HG03103 (cell line): ENCODE data around the gene RBMS3.
"Not testable (repeated sequence)": the region's sequence is repeated elsewhere in the genome, so short reads cannot be mapped to it uniquely, and the experiment has no call there.

ENCODE experiments used
- ATAC-seq: cut with Tn5 transposase; IDR thresholded peaks from one replicate; pipeline ENCODE4 v1.9.1; 2021; ENCODE audit warnings: low read depth; ENCODE audit not compliant: unreplicated experiment

Gene RBMS3

DNA sequence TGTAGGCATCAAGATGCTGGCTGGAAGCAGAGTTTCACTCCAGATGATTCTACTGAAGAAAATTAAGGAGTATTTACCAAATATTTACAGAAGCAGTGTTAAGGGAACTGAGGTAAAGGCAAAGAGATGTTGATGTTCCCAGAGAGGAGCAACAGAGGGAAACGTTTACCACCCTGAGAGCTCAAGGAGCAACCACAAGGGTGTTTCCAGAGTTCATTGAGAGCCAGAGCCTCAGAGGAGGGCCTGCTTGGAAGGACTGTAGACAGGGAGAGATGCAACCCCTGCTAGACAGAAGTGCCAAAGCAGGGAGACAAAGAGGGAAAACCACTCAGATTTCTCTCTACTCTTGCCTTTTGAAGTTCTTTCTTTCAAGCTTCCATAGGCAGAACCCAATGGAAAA is 474.5 kb downstream of the RBMS3 start:
- no peak for ATAC-seq

- ATAC-seq: no peak
Observed at GRCh38 chr3:29757054-29757777, 476.3 kb downstream of the RBMS3 start.

DNA sequence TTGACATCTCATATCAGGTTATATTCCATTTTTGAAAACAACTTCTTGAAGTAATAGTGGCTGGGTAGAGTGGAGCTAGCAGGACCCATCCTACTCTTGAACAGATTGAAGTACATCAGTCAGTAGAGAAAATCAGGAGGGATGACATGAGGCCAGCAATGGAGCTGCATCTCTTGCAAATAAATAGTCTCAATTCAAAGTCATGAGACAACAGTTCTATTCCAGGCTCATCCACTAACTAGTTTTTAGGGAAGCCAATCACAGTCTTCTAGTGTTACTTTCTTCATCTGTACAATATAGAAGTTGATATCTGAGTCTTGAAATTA is 477.2 kb downstream of the RBMS3 start:
- ATAC-seq: no peak

GRCh38 chr3:29758434-29759322 is 477.8 kb downstream of the RBMS3 start:
- ATAC-seq: no peak

GRCh38 chr3:29759411-29760225 is 478.7 kb downstream of the RBMS3 start:
- ATAC-seq: no peak

DNA sequence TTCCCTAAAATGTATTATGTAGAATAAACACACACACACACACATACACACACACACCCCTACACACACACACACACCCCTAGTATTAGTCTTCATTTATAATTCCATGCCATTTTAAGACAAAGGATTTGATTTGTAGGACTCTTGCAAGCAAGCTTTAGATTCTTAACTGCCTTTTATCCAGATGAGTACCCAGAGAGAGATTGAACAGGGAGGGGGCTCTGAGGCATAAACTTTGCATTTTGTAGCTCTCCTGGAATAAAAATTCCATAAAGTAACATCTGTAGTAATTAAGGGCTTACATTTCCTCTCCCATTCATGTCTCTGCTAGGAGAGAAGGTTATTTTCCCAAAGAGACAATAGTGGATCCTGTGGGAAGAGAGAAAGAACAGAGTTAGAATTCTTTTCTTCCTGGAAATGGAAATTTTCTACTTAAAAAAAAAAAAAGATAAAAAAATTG is 479.4 kb downstream of the RBMS3 start:
- no peak for ATAC-seq

DNA sequence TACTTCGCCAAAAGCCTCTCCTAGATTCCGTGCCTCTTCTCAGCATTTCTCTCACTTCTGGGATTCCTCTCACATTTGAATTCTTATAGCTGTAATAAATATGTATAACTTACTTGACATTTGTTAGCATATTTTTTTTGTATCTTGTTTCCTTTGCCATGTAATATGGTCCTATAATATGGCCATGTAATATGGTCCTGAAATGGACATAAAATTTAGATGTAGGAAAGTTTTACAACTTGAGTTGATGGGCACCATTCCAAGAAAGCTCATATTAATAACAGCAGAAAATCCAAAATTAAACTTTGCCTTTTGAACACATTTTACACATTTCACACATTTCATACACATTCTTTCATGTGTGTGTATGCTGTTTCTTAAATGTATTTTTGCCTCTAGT is 480.6 kb downstream of the RBMS3 start:
- no peak for ATAC-seq

- ATAC-seq: no peak
Observed at GRCh38 chr3:29763115-29763514, 482.2 kb downstream of the RBMS3 start.

- no peak for ATAC-seq
Observed at GRCh38 chr3:29764041-29764440, 483.2 kb downstream of the RBMS3 start.

DNA sequence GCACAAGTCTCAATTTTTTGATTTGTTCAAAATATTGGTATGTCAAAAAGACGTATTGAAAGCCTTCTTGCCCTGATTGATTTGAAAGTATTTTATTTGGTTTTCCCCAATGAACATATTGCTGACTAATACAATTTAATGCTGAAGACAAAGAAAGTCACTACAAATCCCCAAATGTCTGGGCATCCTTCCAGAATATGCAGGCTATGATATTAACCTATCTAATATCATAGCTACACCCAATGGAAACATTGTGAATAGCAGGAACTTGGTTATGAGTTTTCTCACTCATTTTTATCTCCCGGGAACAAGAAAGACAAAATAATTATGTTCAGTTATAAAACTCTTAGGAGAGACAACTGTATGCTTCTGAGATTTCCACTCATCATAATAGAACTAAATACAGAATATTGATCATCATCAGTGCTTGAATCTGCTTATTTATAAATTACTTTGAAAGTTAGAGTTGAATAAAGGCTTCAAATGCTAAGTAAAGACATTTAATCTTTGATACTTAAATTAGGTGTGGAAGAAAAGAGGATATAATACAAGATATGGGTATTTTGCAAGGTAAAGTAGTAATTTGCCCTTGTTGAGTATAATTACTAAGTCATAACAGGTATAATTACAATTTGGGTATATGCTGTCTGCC is 483.9 kb downstream of the RBMS3 start:
- no peak for ATAC-seq

- no peak for ATAC-seq
Observed at GRCh38 chr3:29771602-29772001, 490.7 kb downstream of the RBMS3 start.

GRCh38 chr3:29772436-29772835 is 491.6 kb downstream of the RBMS3 start:
- no peak for ATAC-seq

DNA sequence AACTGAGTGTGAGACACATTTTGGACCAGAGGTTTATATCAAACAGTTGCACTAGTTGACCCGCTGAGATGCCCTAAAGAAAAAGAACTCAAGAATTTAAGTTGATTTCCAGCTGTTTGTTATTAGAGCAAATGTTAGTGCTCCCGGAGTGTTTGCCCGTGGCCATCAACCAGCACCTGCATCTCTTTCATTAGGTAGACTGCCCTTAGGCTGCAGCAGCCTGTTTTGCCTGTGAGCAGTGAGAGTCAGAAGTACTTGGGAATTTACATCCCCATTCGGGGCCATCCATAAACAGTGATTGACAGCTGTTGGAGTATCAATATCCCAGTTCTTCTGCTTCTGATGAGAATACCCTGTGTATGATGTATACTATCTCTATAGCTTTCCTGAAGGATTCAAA is 492.6 kb downstream of the RBMS3 start:
- ATAC-seq: no peak

- no peak for ATAC-seq
Observed at GRCh38 chr3:29775340-29775739, 494.5 kb downstream of the RBMS3 start.

GRCh38 chr3:29777869-29778268 is 497.0 kb downstream of the RBMS3 start:
- no peak for ATAC-seq

- ATAC-seq: no peak
Observed at GRCh38 chr3:29789686-29790085, 508.8 kb downstream of the RBMS3 start.

DNA sequence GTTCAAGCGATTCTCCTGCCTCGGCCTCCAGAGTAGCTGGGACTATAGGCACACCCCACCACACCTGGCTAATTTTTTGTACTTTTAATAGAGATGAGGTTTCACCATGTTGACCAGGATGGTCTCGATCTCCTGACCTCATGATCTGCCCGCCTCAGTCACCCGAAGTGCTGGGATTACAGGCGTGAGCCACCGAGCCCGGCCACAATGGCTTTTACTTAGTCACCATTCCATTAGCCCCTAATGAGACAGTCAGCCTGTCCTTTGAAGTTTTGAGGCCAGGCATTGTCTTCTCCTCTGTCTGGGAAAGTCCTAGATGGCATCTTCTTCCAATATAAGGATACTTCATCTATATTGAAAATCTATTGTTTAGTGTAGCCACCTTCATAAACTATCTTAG is 515.9 kb downstream of the RBMS3 start:
- ATAC-seq: no peak

- no peak for ATAC-seq
Observed at GRCh38 chr3:29802057-29802456, 521.2 kb downstream of the RBMS3 start.

- ATAC-seq: no peak
Observed at GRCh38 chr3:29804044-29804443, 523.2 kb downstream of the RBMS3 start.

- no peak for ATAC-seq
Observed at GRCh38 chr3:29805757-29806156, 524.9 kb downstream of the RBMS3 start.

GRCh38 chr3:29808324-29808723 is 527.5 kb downstream of the RBMS3 start:
- not testable (repeated sequence) for ATAC-seq
